Ovary (tissue), 3 donors: ENCODE measurements around the gene RIN3.

Experiments
- CTCF ChIP-seq, 3 donors: fragments of 450-650 bp in 2 of 3; fragments of 200-600 bp in 1 of 3; IDR thresholded peaks; one replicate each; pipeline versions ENCODE4 v1.5.1 to v1.8.0; 2016 to 2022; ENCODE audit warnings: antibody characterized with exemption in 3 of 3, mild to moderate bottlenecking in 1 of 3
- POLR2A ChIP-seq: fragments of 450-650 bp; IDR thresholded peaks from one replicate; pipeline ENCODE4 v1.6.1; 2017; ENCODE audit warnings: antibody characterized with exemption, mild to moderate bottlenecking, moderate library complexity
- donor health status: DM: no; HTN: no; CAD: no.

DNA sequence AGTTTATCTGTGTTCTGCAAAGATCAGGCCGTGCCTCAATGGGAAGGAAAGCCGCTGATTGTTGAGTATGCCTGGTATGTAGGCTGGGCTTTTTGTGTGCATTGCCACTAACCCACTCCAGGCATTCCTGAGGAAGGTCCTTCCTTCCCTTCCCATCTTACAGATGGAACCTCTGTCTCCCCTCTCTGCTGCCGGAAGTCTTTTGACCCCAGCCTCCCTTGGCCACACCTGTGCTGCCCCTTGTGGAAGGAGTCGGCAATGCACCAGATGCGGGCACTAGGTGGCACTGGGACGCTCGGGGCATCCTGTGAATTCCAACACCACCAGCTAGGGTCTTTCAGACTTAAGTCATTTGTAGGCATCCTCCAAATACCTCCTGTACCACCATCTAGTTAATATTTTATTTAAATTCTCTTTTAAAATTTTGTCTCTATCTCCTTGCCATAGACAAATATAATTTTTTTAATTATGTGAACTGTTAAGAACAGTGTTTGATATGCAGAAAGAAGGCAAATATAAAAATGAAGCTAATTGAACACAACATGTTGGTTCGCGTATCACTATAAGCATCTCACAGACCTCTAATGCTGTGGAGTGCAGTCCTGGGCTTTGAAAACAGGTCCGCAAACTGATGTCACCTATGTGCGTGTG is 99.6 kb downstream of the RIN3 start:
- TF ChIP-seq CTCF (IDR thresholded peaks at IDR 0.05) (no peak), POLR2A (no peak)
